ENCODE measurements around the gene DEXI. TPM values are rescaled to one million over a fixed set of nuclear protein-coding genes. Genes with fewer than 3 reads are reported as not detected.

Gene DEXI
- polyA plus RNA-seq, 1 experiment = 55.2 TPM

DNA sequence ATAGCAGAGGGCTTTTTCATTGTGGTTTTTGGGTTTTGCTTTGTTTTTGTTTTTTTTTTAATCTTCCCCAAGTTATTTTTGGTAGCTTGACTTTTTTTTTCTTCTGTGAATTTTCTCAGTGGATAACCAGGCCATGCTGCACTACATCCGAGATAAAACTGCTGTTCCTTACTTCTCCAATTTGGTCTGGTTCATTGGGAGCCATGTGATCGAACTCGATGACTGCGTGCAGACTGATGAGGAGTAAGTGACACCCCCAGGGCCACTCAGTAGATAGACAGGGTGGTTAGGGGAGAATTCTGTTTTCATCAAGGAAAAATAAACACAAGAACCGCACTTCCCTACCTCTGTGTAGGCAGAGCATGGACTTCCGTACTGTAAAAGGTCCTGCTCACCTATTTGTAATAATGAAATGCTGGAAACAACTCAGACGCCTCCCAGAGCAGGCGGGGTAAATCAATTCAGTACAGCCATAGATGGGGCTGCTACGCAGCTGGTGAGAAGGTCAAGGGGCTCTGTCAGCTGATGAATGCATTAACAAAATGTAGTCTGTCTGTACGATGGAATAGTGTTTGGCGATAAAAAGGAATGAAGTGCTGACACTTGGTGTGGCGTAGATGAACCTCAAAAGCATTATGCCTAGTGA lies 30.7 kb upstream of the DEXI start:
- no peak for DNase-seq (ENCODE audit: low read depth)
- Histone ChIP-seq H3K36me3 (ENCODE audit: control insufficient read depth, insufficient read depth, low read length) (peaks cover 7% of the 10 kb centered on the region), H3K27me3 (ENCODE audit: control insufficient read depth, insufficient read depth, low read length) (no peaks in the 10 kb centered on the region), H3K4me3 (ENCODE audit: low read depth, low read length) (no peak overlapping the region)
- CTCF ChIA-PET = interaction anchor here (0.6 to 11.2 kb wide), 4 partner anchors 9 to 284 kb away, joined by 3 to 209 read pairs (median 6); partner anchors contain the start of gene SOCS1
- TF ChIP-seq, protein P1, sequence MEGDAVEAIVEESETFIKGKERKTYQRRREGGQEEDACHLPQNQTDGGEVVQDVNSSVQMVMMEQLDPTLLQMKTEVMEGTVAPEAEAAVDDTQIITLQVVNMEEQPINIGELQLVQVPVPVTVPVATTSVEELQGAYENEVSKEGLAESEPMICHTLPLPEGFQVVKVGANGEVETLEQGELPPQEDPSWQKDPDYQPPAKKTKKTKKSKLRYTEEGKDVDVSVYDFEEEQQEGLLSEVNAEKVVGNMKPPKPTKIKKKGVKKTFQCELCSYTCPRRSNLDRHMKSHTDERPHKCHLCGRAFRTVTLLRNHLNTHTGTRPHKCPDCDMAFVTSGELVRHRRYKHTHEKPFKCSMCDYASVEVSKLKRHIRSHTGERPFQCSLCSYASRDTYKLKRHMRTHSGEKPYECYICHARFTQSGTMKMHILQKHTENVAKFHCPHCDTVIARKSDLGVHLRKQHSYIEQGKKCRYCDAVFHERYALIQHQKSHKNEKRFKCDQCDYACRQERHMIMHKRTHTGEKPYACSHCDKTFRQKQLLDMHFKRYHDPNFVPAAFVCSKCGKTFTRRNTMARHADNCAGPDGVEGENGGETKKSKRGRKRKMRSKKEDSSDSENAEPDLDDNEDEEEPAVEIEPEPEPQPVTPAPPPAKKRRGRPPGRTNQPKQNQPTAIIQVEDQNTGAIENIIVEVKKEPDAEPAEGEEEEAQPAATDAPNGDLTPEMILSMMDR (IDR thresholded peaks at IDR 0.05; ENCODE audit: insufficient read depth, low read depth, low read length) = no peak
- POLR2A ChIA-PET = no interaction called here

DNA sequence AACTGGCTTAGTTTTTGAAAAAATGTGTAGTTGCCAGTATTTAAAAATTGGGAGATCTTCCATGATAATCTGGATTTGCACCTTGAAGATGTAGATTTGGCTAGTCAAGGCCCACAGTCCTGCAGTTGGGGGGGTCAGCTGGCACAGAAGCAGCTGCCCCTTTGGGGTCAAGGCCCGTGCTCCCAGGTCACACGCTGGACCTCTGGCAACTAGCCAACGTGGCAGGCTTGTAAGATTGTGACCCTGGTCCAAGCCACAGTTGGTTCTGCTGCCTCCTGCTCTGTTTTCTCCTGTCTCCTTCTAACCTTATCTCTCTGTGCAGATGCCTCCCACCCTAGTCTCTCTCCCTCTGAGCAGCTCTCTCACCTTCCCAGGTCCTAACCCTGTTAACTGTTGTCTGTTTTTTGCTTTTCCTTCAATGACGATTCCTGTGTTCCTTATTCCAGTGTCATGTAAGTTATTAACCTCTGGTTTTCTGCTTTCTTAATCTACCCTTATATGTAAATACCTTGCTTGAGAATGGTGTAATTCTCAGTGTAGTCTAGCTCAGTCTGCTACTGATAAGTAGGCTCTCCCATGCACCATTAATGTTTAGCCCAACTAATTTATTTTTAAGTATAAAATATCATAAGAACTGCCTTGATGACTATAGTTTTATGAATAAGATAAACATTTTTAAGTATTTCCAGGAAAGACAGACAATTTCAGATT lies 30.0 kb upstream of the DEXI start:
- POLR2A ChIA-PET = no interaction called here
- Histone ChIP-seq H3K27me3 (ENCODE audit: control insufficient read depth, insufficient read depth, low read length) (no peaks in the 10 kb centered on the region), H3K4me3 (ENCODE audit: low read depth, low read length) (no peak overlapping the region), H3K36me3 (ENCODE audit: control insufficient read depth, insufficient read depth, low read length) (peaks cover 6% of the 10 kb centered on the region)
- CTCF ChIA-PET = interaction anchor here (0.6 to 11.2 kb wide), 5 partner anchors 8 to 433 kb away, joined by 4 to 209 read pairs (median 6); partner anchors contain the start of gene SOCS1
- no peak for DNase-seq (ENCODE audit: low read depth)
- TF ChIP-seq, protein P1 (IDR thresholded peaks at IDR 0.05; ENCODE audit: insufficient read depth, low read depth, low read length) = no peak

DNA sequence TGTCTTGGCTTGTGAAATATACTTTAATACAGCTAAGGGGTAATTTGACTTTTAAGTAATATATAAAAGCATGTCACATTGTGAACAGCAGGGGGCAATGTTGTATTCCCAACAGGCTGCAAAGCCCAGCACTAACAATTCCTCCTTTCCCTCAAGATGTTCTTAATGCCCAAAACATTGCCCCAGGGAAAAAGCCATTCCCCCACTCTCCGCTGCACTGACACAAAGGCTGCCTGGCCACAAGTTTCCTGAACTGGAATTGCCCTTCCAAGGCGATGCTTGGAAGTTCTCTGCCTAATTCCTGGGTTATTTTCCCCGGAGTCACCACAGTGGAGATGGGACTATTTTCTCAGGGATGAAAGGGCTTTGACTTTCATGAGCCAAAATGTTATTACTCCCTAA lies 29.3 kb upstream of the DEXI start:
- TF ChIP-seq, protein P1 (IDR thresholded peaks at IDR 0.05; ENCODE audit: insufficient read depth, low read depth, low read length) = peak; percentile 67
- peaks cover 4% of the 10 kb centered on the region for H3K36me3 ChIP-seq (ENCODE audit: control insufficient read depth, insufficient read depth, low read length)
- ChIA-PET POLR2A (interaction anchor here (0.6 kb wide), 1 partner anchor 129 kb away, joined by 4 read pairs; no protein-coding TSS in a partner anchor), CTCF (interaction anchor here (0.7 to 11.2 kb wide), 9 partner anchors 12 to 434 kb away, joined by 3 to 209 read pairs (median 4); partner anchors contain the start of gene SOCS1)
- H3K4me3 ChIP-seq (ENCODE audit: low read depth, low read length) = no peak overlapping the region
- no peaks in the 10 kb centered on the region for H3K27me3 ChIP-seq (ENCODE audit: control insufficient read depth, insufficient read depth, low read length)
- peak; percentile 79 for DNase-seq (ENCODE audit: low read depth)

DNA sequence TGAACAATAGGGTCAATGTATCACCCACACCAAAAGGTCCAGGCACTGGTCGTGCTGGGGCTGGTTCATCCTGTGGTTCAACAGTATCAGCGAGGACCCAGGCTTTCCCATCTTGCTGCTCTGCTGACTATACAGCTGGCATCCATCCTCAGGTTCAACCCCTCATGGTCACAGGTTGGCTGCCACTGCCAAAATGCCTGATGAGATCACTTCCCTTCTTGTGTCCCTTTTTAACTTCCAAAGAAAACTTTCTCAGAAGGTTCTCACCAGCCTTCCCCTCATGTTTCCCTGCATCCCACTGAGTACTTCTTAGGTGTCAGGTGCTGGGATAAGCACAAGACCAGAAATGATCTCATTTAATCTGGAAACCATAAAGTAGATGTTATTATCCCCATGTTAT lies 27.8 kb upstream of the DEXI start:
- Histone ChIP-seq H3K4me3 (ENCODE audit: low read depth, low read length) (no peak overlapping the region), H3K27me3 (ENCODE audit: control insufficient read depth, insufficient read depth, low read length) (no peaks in the 10 kb centered on the region), H3K36me3 (ENCODE audit: control insufficient read depth, insufficient read depth, low read length) (peaks cover 4% of the 10 kb centered on the region)
- DNase-seq (ENCODE audit: low read depth) = no peak
- TF ChIP-seq, protein P1 (IDR thresholded peaks at IDR 0.05; ENCODE audit: insufficient read depth, low read depth, low read length) = no peak
- POLR2A ChIA-PET = no interaction called here
- CTCF ChIA-PET = interaction anchor here (0.6 to 11.2 kb wide), 5 partner anchors 15 to 386 kb away, joined by 3 to 209 read pairs (median 4); partner anchors contain the start of gene SOCS1

DNA sequence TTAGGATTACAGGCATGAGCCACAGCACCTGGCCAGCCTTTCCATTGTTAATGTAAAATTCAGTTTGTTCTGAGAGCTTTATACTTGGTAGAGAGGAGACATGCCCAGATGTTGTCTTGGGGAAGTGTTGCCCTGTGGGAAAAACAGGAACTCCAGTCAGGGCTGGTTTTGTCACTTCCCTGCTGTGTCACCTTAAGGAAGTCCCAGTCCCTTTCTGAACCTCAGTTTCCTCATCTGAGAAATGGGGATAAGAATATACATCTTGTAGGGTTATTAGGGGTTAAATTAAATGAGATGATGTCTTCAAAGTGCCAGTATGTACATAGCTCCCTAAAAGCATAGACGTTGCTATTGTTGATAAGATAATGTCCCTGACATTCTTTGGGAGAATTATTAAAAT lies 27.3 kb upstream of the DEXI start:
- Histone ChIP-seq H3K4me3 (ENCODE audit: low read depth, low read length) (no peak overlapping the region), H3K36me3 (ENCODE audit: control insufficient read depth, insufficient read depth, low read length) (peaks cover 4% of the 10 kb centered on the region), H3K27me3 (ENCODE audit: control insufficient read depth, insufficient read depth, low read length) (no peaks in the 10 kb centered on the region)
- DNase-seq (ENCODE audit: low read depth) = no peak
- TF ChIP-seq, protein P1 (IDR thresholded peaks at IDR 0.05; ENCODE audit: insufficient read depth, low read depth, low read length) = no peak
- ChIA-PET POLR2A (no interaction called here), CTCF (interaction anchor here (0.6 to 11.2 kb wide), 4 partner anchors 15 to 387 kb away, joined by 3 to 209 read pairs (median 4); partner anchors contain the start of gene SOCS1)
